Hepatocyte (in vitro differentiated cells): Measurements from ENCODE around the gene MINK1. TPM values are rescaled to one million over a fixed set of nuclear protein-coding genes. Genes with fewer than 3 reads are reported as not detected.
A peak's percentile ranks its signal among the peaks of the same experiment; 100 is the strongest.

Source experiments
- DNase-seq: peaks from one replicate; pipeline ENCODE4 v3.0.0-alpha.2; 2016; ENCODE audit warnings: low spot score
- H2AFZ ChIP-seq: fragments of 200-600 bp; sonication (generic); 2 replicates; pipeline ENCODE4 v1.6.0; 2016; ENCODE audit warnings: antibody characterized with exemption, mild to moderate bottlenecking
- H3K27ac ChIP-seq: fragments of 200-600 bp; sonication (generic); 2 replicates; pipeline ENCODE4 v1.5.1; 2016; ENCODE audit warnings: mild to moderate bottlenecking
- H3K27me3 ChIP-seq: fragments of 200-600 bp; sonication (generic); 2 replicates; pipeline ENCODE4 v1.6.1; 2016
- H3K36me3 ChIP-seq: fragments of 200-600 bp; sonication (generic); replicated peaks from 2 replicates; pipeline ENCODE4 v1.5.1; 2016; ENCODE audit warnings: low read depth; ENCODE audit not compliant: insufficient read depth
- H3K4me1 ChIP-seq: fragments of 200-600 bp; sonication (generic); 2 replicates; pipeline ENCODE4 v1.5.1; 2016; ENCODE audit warnings: mild to moderate bottlenecking, moderate library complexity; ENCODE audit not compliant: insufficient read depth
- H3K4me2 ChIP-seq: fragments of 200-600 bp; sonication (generic); 2 replicates; pipeline ENCODE4 v1.6.0; 2016
- H3K4me3 ChIP-seq: fragments of 200-600 bp; sonication (generic); 2 replicates; pipeline ENCODE4 v1.5.1; 2016; ENCODE audit warnings: mild to moderate bottlenecking
- H3K79me2 ChIP-seq: fragments of 200-600 bp; sonication (generic); 2 replicates; pipeline ENCODE4 v1.6.0; 2017; ENCODE audit warnings: mild to moderate bottlenecking
- H3K9me2 ChIP-seq: fragments of 200-600 bp; sonication (generic); replicated peaks from 2 replicates; pipeline ENCODE4 v1.6.0; 2017; ENCODE audit warnings: mild to moderate bottlenecking; ENCODE audit not compliant: insufficient read depth
- H3K9me3 ChIP-seq: fragments of 200-600 bp; sonication (generic); 2 replicates; pipeline ENCODE4 v1.5.1; 2016; ENCODE audit warnings: low read depth, mild to moderate bottlenecking
- H4K20me1 ChIP-seq: fragments of 200-600 bp; sonication (generic); 2 replicates; pipeline ENCODE4 v1.6.0; 2016; ENCODE audit warnings: mild to moderate bottlenecking; ENCODE audit not compliant: insufficient read depth, poor library complexity, severe bottlenecking
- CTCF ChIP-seq: fragments of 200-600 bp; sonication (generic); IDR thresholded peaks from 2 replicates; pipeline ENCODE4 v1.5.1; 2016; ENCODE audit warnings: antibody characterized with exemption, mild to moderate bottlenecking; ENCODE audit not compliant: poor library complexity
- EZH2 ChIP-seq: fragments of 200-600 bp; sonication (generic); IDR thresholded peaks from 2 replicates; pipeline ENCODE4 v1.6.1; 2016; ENCODE audit warnings: antibody characterized with exemption, mild to moderate bottlenecking, borderline replicate concordance
- EZH2phosphoT487 ChIP-seq: fragments of 200-600 bp; sonication (generic); IDR thresholded peaks from one replicate; pipeline ENCODE4 v1.6.1; 2018; ENCODE audit warnings: antibody characterized with exemption, mild to moderate bottlenecking, low read depth, moderate library complexity; ENCODE audit not compliant: unreplicated experiment, severe bottlenecking
- whole genome bisulfite sequencing: methylation state at CpG from one replicate; pipeline ENCODE4 v1.1.6; 2016; ENCODE audit warnings: low lambda C conversion rate; ENCODE audit errors: missing lambda C conversion rate; 5-methylcytosine and 5-hydroxymethylcytosine counted together
- polyA plus RNA-seq: library from polyadenylated mRNA; unstranded; fragments of >200 nt; fragmentation: Nextera tagmentation; extraction: Ambion mirVana; gene quantifications from 2 replicates; pipeline ENCODE4 v1.2.1, GENCODE V29; 2016
- total RNA-seq: library from RNA; depleted of rRNA; stranded (reverse); fragments of >200 nt; gene quantifications from 2 replicates; pipeline ENCODE4 v1.2.3, GENCODE V29; 2014

MINK1 gene
- total and polyA plus RNA-seq, 2 experiments from 2014 or later: 39.7 to 45.3 TPM

- Histone ChIP-seq H2AFZ (peak within 1 kb of the TSS; percentile 37), H3K4me2 (peak within 1 kb of the TSS; percentile 94), H3K9me2 (no peaks in the 10 kb centered on the region), H3K27ac (peak within 1 kb of the TSS; percentile 95), H3K36me3 (no peaks in the 10 kb centered on the region), H3K4me3 (peak within 1 kb of the TSS; percentile 72), H3K79me2 (peaks cover 55% of the 10 kb centered on the region), H3K9me3 (no peaks in the 10 kb centered on the region), H4K20me1 (peaks cover 5% of the 10 kb centered on the region), H3K27me3 (no peaks in the 10 kb centered on the region), H3K4me1 (peaks cover 24% of the 10 kb centered on the region)
- TF ChIP-seq CTCF: no peak
- TF ChIP-seq EZH2: no peak
- no peak for TF ChIP-seq EZH2phosphoT487
- DNase-seq: peak; percentile 99
- under 1% methylated on average over 65 of the region's 72 CpGs for WGBS
Measured at GRCh38 chr17:4939796-4940554, 106.8 kb downstream of the MINK1 start, which contains the start of the genes RNF167 and SLC25A11. Gene RNF167 (plus strand): TSS chr17:4940268. CDS start chr17:4940910, 642 bp downstream. Gene SLC25A11 (minus strand): TSS chr17:4940046. CDS start chr17:4939910, 136 bp downstream.

GRCh38 chr17:4940555-4941318, 107.6 kb downstream of the MINK1 start:
- Histone ChIP-seq H3K4me2 (peak overlapping the region; percentile 91), H3K27me3 (no peaks in the 10 kb centered on the region), H3K36me3 (no peaks in the 10 kb centered on the region), H3K4me3 (peak overlapping the region; percentile 72), H3K27ac (peak overlapping the region; percentile 95), H4K20me1 (peaks cover 11% of the 10 kb centered on the region), H3K79me2 (peaks cover 63% of the 10 kb centered on the region), H3K9me2 (no peaks in the 10 kb centered on the region), H3K9me3 (no peaks in the 10 kb centered on the region), H3K4me1 (peaks cover 31% of the 10 kb centered on the region), H2AFZ (peak overlapping the region; percentile 37)
- 3% methylated on average over 29 of the region's 29 CpGs for WGBS
- TF ChIP-seq EZH2: no peak
- TF ChIP-seq EZH2phosphoT487: no peak
- TF ChIP-seq CTCF: no peak
- DNase-seq: peak; percentile 93

- Histone ChIP-seq H3K4me3 (peak overlapping the region; percentile 72), H3K9me3 (no peaks in the 10 kb centered on the region), H3K27ac (peak overlapping the region; percentile 95), H3K79me2 (peaks cover 68% of the 10 kb centered on the region), H3K4me1 (peaks cover 36% of the 10 kb centered on the region), H3K4me2 (peak overlapping the region; percentile 91), H4K20me1 (peaks cover 15% of the 10 kb centered on the region), H3K36me3 (no peaks in the 10 kb centered on the region), H3K9me2 (no peaks in the 10 kb centered on the region), H2AFZ (no peak overlapping the region), H3K27me3 (no peaks in the 10 kb centered on the region)
- DNase-seq: no peak
- 69% methylated on average over 4 of the region's 4 CpGs for WGBS
- TF ChIP-seq EZH2phosphoT487 (no peak), EZH2 (no peak), CTCF (no peak)
Measured at GRCh38 chr17:4941319-4941610, 108.1 kb downstream of the MINK1 start.
